HG03342 (cell line): Measurements from ENCODE around the gene SLC51B.
"Not testable (repeated sequence)": the region's sequence is repeated elsewhere in the genome, so short reads cannot be mapped to it uniquely, and the experiment has no call there.

ENCODE experiments used
- ATAC-seq: cut with Tn5 transposase; IDR thresholded peaks from one replicate; pipeline ENCODE4 v1.9.1; 2021; ENCODE audit warnings: mild to moderate bottlenecking, moderate library complexity; ENCODE audit not compliant: unreplicated experiment

SLC51B gene

DNA sequence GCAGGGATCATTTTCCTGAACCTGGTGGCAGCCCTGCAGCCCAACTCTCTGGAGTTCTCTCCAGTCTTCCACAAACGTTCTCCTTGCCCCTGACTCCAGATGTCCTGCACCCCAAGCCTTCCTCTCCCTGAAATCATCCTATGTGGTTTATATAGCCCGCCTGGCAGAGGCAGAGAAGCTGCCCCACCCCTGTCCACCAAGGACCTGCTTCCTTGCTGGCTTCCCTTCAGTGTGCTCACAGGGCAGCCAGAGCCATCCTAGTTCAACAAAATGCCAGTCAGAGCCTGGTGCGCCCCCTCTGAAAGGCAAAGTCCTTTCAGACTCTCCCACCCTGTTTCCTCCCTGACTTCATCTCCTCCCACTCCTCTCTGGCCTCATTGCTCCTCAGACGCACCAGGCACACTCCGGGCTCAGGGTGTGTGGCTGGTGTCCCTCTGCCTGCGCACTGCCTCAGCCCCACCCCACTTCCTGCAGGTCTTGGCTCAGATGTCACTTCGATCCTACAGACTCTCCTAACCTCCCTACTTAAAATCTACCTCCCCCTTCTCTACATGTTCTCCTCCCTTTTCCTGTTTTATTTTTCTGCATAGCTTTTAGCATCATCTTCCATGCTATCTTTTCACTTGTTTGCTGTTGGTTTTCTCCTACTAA, 37.2 kb downstream of the SLC51B start:
- no peak for ATAC-seq

DNA sequence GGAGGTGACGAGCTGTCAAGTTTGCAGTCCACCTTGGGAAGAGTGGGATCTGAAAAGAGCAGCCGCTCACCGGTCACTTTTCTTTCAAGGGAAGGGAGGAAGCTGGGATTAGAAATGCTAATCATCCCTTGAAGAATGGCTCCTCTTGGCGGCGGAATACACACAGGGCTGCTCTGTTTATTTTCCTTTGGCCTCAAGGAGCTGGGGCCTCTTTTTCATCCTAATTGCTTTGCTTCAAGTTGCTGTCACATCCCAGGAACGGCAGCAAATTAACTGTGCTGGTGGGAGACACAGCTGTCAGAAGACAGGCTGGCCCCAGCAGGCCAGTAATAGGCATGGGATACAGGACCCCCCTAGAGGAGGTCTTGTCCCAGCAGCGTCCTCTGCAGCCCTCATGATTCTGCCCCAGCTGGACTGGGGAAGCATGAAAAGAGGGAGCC, 38.1 kb downstream of the SLC51B start:
- ATAC-seq: no peak

DNA sequence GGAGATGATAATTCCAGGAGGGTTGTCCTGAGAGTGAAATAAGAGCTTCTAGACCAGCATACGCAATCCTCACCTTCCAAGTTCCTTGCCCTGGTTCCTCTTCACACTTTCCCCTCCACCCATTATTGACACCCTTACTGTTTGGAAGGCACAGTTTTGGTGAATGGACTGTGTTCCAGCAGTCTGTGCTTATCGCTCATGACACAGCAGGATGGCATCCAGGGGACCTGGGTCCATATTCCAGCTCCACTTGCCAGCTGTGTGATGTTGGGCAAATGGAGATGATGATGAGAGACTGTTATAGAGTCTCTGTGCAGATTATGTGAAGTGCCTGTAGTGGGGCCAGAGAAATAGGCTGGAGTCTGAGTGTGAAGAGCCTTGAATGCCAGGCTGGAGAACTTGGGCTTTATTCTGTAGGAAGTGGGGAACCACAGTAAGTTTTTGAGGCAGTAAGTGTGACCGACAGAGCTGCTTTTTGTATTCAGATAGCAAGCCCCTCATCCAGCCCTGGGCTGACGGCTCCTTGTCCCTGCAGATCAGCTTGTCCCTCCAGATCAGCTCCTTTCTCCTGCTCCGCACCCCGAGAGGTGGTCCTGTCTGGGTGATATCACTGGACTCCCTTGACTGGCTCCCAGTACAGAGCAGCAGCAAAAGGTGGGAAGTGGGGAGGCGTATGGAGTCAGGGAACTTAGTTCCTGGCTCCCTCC, 39.5 kb downstream of the SLC51B start:
- no peak for ATAC-seq

DNA sequence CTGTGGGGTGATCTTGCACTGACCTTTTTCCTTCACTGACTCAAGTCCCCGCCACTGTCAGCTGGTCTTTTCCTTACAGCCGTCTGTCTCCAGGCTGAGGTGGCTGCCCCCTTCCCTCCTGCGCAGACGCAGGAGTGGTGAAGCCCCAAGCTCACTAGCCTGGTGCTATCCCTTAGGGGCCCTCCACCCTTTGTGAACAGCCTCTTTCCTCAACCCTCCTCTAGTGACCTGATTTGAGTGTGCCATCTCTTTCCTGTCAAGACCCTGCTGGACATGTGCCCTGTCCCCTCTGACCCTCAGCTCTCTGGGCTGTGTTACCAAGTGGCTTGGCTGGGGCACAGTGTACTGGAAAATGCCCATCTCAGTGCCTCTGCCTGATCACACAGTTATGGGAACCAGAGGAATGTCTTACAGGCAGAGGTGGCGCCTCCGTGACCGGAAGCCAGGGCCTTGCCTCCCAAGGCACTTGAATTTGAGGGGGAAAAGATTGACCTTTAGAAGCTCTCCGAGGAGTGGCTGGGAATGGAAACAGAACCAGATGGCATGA, 40.1 kb downstream of the SLC51B start:
- ATAC-seq: no peak

DNA sequence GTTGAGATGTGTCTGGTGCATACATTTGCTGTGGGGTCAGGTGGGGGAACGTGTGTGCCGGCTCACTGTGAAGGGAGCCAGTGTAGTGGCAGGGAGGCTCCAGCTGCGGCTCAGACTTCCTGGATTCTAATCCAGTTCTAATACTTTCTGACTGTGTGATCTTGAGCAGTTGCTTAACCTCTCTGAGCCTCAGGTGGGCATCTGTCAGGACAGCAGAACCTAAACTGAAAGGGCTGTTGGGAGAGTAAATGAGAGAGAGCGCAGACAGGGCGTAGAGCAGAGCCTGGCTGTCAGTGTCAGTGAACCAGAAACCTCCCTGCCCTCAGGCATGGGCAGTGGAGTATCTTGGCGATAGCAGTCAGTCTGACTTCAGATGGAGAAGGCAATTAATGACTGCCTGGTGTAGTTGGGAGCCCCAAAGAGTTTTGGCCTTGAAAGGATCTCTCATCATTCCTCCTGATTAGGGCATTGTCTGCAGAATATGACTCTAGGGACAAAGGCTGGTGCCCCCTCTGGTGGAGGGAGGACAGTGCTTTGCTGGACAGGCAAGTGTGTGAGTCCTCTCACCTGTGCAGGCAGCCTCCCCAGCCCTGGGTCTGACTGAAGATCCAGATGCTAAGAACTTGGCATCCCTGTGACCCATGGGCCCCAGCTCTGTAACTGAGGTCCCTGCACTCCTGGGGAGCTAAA, 40.9 kb downstream of the SLC51B start:
- ATAC-seq: no peak

DNA sequence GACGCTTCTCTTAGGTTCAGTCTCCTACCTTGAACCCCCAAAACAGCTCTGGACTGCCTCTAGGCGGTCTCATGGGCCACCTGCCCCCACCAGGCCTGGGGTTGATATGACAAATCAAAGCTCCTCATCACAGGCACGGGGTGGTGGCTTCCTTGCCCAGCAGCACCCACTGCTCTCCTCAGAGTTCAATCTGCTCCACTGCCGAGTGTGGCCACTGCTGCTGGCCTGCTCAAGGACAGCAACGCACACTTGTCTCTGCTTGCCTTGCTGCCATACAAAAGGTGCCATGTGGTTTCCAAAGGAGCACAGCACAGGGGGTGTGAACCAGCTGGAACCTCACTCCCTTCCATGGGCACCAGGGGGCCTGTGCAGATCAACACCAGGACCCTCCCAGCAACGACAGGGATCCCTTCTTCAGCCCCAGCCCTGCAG, 41.5 kb downstream of the SLC51B start:
- ATAC-seq: no peak

DNA sequence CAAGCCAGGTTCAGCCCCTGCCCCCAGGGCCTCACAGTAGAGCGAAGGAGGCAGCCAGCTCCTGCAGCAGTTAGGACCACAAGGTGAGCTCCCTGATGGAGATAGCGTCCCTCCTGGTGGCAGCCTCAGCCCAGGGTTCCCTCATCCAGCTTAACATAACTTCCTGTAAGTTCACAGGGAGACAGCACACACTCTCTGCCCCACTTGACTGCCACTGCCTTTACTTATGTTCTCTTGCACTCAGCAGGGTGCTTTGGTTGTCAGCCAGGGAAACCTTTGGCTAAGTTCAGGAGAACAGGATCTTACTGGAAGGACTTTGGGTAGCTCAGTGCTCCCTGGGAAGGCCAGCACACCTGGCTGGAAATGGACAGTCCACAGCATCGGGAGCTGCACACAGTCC, 42.2 kb downstream of the SLC51B start:
- no peak for ATAC-seq

DNA sequence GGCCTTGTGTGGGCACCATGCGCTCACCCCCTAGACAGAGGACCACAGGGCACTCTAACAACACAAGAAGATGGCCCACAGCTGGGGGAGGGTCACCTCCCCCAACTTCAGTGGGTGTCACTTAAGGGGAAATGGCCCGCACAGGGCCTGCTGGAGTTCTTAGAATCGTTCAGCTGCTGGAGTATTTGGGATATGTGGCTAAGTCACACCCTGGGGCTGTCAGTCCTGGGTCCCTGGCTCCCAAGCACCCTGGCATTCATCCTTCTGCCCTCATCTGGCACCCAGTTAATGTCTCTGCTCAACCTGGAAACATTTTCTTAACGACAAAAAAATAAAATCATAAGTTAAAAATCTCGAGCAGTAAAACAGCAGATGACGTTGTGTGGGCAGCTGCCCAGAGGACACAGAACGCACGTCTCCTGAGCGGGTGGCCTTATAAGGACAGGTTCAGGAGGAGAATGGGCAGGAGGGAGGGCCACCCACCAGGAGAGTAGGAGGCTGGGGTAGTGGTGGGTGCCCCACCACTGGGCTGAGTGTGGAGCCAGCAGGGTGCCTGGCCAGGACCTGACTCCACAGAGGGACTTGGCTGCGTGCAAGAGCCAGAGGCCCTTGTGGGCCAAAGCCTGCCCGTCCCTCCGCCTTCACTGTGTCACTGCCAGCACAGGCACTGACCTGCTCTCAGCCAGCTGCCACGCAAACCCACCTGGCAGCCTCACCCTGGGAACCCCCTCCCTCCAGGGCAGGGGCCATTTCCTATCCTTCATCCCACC, 42.9 kb downstream of the SLC51B start:
- ATAC-seq: no peak

DNA sequence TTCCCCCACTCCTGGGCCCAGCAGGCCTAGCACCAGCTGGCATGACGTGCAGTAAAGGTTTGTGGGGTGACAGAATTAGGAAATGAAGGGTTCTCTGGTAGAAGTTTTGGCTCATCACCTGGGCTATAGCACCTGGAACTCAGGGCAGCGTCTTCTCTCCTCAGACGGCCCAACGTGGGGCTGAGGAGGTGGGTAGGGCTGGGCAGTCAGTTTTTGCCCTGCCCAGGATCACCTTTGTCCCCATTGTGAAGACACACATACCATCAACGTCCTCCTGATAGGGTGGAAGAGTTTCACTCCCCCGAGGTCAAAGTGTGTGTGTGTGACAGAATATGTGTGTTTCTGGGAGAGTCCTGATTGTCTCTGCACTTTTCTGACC, 43.4 kb downstream of the SLC51B start:
- no peak for ATAC-seq

DNA sequence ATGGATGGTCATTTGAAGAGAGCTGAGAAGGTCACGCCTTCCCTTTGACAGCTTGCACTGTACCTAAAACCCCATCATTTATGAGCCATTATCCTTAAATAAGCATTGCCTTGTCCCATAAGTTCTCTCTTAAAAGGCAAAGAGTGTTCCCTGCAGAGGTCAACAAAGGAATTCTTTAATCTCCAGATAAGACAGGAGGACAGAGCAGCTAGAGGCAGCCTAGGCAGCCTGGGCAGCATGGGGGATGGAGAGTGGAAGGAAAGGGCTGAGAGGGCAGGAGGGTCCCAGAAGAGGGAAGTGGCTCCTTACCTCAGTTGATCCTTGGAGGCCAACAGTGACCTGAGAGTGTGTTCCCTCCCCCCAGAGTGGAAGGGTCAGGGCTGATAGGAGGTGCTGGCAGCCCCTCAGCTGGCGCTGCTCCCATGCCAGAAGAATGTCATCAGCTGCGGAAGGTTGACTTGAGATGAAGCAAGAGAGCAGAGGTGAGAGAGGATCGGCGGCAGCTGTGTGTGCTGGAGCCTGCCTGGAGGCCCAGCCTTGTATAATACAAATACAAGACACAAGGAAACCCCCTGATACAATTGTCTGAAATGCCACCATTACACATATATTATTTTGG, 44.1 kb downstream of the SLC51B start:
- ATAC-seq: no peak

DNA sequence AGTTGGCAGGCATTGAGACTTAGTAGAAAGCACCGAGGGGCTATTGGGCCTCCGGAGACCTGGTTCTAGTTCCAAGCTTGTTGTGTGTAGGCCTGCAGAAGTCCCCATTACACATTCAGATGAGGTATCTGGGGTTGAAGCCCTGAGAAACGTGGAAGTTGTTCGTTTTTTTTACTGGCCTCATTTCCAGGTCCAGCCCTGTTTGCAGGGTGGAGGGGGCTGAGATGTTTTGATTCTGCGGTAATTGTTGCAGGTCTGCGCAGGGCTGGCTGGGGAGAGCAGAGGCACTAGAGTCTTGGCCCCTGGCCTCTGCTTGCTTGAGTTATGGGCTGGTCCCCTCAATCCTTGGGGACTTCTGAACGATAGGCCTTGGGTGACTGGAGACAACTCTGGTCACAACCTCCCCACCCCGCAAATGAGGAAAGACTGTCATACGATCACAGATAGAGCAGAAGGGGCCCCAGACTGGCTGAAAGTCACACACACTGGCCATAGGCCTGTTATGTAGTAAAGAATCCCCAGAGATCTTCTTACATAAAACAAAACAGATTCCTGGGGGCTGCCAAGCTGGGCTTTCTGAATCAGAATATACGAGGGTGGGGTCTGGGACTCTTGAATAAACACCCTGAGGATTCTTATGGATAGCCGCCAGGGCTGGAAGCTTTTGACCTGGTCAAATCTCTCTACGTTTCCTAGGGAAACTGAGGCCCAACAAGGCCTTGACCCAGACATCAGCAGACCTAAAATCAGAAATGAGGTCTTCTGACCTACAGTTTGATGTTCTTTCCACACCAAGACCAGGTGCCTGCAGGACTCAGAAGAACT, 47.0 kb downstream of the SLC51B start:
- no peak for ATAC-seq

DNA sequence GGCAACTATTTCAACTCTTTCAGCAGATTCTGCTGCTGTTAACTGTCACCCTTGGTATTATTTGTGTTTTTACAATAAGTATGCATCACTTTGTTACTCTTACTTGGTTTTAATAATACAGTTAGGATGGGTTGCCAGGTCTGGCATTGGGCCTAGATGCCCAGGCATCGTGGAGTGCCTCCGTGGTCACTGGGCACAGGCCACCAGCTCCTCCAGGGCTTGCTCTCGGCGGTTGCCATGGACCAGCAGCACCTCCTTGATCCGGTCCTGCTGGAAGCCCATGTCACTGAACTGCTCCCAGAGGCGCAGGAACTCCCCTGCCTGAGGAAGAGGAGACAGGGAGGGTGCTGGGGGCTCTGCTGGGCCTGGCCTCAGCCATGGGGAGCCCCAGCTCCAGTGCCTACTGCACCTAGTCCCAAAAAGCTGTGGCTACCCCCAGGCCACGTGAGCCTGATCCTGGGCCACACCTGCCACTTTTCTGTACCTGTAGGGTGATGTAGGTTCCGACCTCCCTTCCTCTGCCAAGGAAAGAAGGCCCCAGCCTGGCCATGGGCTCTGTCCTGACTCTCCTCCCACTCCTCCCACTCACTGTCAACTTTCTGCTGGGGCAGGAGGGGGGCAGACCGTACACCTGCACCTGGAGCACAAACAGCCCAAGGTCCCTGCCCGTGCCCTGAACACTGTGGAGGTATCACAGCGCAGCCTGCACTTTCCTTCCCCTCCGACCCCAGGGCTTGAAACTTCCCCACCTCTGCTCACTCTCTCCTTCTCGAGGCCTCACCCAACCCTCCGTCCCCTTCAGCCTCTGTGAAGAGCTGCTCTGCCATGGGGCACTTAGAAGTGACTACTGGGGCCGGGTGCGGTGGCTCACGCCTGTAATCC, 48.0 kb downstream of the SLC51B start:
- ATAC-seq: no peak

DNA sequence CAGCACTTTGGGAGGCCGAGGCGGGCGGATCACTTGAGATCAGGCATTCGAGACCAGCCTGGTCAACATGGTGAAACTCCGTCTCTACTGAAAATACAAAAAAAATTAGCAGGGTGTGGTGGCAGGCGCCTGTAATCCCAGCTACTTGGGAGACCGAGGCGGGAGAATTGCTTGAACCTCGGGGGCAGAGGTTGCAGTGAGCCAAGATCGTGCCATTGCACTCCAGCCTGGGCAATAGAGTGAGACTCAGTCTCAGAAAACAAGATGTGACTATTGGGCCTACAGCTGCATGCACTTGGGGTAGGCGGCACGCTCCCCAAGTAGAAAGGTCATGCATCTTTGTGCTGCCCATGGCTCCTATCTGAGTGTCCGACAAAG, 48.6 kb downstream of the SLC51B start:
- ATAC-seq: not testable (repeated sequence)

DNA sequence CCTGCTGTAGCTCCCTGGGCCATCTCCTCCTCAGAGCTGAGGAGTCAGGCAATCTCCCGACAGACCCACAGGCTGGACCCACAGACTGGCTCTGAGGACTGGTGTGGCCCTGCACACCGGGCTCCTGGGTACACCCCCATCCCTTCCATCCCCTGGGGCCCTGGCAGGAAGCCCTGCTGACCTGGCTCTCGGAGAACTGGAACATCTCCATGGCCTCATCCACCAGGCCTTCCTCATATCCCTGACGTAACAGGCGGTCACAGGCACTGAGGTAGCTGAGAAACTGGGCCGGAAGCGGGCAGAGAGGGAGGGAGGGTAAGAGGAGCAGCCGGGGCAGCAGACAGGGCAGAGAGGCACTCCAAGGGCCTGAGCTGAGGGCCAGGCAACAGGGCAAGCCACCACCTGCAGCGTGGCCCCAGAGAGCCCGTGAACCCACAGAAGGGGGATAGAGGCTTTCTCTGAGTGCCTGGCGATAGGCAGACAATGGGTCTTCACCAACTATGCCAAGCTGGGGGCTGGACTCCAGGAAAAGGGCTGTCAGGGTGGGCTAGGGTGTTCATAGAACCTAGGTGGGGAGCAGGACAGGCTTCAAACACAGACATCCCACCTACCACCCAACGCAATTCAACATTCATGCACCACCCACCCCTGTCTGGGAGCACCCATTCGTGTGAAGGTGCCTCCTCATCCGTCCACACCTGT, 49.3 kb downstream of the SLC51B start:
- ATAC-seq: no peak

DNA sequence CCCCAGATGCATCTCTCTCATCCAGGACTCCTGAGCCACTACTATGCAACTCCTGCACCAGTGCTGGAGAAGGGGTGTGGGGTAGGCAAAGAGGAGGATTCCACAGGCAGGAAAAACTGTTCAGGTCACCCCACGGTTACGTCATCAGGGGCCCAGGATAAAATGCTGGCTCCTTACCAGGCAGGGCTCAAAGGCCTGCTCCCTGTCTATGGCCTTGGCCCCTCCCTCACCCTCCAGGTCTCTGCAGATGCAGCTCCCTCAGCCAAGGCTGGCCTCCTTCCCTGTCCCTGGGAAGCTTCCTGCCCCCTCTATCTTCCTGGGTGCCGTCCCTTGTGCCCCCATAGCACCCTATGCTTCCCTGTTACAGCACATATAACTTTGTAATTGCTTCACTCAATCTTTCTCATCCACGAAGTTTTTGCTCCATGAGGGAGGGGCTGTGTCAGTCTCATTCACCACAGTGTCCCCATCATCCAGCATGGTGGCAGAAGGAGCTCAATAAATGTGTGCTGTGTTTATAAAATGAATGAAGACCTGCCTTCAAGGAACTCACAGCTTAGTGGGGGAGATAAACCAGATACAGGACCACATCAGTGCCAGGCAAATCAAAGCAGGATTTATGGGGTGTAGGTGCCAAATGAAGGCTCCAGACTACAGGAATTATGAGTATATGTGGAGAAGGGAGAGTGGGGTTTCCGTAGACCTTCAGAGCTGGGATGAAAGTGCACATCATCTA, 50.0 kb downstream of the SLC51B start:
- ATAC-seq: no peak

DNA sequence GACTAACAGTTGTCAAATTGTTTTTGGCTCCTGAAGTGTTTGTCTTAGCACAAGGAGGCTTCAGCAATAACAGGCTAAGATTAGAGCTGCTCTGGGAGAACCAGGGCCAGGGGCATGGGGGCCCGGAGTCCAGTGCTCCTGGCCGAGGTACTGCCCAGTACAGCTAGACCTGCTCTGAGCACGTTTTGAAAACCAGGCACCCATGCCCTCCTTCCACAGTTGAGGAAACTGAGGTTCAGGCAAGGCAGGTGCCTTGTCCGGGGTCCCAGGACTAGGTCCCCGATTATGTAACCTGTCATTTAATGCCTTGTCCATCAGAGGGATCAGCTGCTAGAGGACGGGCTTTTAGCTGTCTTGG, 50.5 kb downstream of the SLC51B start:
- ATAC-seq: no peak

DNA sequence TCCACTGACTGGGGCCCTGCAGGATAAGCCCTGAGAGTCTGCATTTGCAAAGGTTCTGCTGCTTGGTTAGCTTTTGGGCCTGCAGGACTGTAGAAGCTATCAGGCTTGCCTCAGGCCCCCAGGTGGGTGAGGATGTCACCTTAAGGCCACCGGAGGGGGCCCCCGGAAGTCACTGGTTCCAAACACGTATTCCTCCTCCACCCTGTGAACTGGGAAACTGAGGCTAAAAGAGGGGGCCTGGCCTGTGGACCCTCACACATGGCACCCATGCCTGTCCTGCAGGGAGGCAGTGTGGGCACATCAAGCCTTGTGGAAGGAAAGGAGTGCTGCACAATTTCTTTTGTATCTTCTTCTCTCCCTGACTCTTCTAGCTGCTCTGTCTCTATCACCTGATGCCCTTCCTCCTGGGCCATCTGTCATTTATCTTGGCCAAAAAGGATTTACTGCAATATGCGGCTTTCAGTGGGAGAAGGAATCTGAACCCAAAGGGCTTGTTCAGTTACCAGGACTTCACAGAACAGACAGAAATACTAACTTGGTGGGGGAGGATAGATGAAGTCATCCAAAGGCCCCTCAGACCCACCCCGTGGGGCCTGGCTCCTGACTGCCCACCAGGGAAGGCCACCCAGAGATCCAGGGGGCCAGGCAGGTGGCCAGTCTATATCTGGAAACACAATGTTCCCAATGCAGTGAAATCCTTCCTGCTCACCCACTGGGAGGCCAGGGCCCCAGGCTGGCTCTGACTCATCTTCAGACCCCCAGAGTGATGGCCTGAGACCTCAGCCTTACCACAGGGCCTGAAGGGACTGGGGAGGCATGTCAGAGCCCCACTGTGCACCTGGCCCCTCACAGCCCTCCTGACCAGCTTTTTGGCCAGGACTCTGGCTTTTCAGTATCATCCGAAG, 51.5 kb downstream of the SLC51B start:
- ATAC-seq: no peak
